ENCODE measurements around the gene ZNF236.

The ZNF236 gene

DNA sequence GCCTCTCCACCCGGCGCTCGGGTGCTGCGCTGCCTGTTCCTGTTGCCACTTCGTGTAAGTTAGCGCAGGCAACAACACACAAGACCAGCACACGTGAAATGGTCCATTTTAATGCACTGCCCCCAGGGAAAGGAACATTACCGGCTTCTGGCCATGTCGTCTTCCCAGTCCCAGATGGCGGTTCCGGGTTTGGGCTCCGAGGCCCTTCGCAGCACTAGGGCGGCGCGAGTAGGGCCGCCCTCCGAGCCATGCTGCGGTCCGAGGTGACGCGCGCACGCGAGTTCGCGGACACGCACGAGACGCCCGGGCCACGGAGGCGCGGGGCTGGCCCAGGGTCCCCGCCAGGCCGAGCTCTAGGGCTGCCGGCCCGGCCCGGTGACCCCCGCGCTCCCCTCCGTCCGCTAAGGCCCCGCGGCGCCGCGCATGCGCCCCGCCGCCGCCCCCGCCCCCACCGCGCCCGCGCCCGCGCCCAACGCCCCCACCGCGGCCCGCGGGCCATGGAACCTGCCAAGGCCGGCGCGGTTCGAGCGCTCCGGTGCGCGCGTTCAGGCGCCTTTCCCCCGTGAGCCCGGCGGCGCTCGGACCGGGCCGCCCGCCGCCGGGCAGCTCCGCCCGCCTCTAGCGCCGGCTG, 367 bp upstream of the ZNF236 start:
- peak; percentile 54 for DNase-seq

DNA sequence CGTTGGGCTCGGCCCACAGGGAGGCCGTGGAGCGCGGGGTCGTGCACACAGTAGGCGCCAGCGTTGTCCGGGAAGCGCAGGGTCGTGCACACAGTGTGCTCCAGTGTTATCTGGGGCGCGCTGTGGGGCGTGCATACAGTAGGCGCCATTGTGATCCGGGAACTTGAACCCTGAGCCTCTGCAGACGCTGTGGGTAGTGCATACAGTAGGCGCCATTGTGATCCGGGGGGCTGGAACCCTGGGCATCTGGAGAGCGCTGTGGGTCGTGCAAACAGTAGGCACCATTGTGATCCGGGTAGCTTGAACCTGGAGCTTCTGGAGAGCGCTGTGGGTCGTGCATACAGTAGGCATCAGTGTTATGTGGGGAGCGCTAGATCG, 793 bp downstream of the ZNF236 start:
- no peak for DNase-seq

DNA sequence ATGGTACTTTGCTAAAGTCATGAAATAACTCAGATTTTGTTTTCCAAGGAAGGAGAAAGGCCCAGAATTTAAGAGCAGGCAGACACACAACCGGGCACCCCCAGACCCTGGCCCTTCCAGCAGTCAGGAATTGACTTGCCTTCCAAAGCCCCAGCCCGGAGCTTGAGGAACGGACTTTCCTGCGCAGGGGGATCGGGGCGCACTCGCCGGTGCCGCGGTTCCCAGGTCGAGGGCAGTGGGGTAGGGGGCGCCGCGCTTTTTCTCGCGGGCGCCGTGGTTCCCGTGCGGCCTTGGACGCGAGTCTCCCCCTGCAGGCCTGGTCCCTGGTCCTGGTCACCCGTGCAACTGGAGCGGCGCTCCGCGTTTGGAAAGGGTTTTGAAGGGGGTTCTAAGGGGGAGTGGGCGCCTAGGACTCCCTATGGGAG, 1.2 kb downstream of the ZNF236 start:
- no peak for DNase-seq

DNA sequence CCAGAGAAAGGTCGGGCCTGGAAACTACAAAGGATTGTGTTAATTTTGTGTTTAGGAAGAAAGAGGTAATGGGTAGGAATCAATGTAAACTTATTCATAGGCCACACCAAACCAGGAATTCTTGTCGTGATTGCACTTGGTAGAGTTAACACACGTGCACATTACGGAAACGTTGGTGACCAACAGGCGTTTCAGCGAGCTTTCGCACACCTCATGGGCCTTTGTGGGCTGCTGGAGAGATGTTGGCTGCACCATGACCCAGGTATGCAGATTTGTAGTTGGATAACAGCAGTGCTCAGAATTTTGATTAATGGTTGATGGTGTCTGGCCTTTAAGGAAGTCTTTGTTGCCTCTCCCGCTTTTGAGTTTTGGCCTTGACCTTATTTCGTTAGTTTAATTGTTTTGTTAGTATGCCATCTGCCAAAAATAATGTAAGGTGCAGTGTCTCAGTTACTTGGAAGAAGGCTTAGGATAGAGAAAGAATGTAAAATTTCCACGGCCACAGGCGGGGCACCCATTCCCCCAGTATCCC, 1.9 kb downstream of the ZNF236 start:
- DNase-seq: no peak

DNA sequence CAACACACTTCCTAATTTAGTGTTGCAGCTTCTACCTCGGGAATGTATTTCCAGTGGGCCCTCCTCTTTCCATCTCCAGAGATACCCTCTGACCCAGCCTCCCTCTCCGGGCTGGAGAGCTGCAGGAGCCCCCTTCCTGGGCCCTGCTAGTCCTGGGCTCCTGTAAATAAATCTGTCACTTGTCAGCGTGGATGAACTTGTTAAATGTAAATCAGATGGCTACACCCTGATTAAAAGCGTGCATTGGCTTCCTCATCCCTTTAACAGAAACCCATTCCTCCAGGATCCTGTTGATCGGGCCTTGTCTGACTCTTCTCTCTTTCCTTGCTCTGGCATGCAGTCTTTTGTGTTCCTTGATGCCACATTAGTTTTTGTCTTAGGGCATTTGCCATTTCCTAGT, 2.4 kb downstream of the ZNF236 start:
- no peak for DNase-seq

DNA sequence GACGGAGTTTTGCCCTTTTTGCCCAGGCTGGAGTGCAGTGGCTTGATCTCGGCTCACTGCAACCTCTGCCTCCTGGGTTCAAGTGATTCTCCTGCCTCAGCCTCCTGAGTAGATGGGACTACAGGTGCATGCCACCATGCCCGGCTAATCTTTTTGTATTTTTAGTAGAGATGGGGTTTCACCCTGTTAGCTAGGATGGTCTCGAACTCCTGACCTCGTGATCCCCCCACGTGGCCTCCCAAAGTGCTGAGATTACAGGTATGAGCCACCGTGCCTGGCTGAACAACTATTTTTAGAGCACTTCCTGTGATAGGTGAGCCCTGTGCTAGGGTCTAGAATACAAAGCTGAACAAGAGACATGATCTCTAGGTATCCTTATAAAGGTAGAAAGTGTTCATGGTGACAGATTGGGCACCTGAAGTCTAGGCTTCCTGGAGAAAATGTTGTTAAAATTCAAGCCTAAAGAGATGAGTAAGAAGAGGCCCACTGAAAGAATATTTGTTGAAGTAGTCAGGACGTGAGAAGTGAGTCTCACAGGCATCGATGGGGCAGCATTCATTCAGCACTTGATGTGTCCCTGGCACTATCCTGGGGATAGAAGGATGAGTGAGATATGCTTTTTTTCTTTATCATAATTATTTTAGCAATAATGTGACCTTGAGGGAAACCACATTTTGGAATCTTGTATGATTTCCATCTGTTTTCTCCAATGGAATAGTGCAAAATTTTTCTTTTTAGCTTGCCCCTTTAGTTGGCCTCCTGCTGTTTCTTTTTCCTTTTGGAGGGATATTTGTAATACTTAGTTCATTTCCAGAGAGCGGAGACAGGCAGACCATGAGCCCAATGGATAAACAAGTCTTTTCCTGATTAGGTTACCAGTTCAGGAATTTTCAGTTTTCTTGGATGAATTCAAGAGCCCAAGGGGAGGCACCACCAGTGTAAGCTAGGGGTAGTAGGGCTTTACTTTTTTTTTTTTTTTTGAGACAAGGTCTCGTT, 5.1 kb downstream of the ZNF236 start:
- no peak for DNase-seq

DNA sequence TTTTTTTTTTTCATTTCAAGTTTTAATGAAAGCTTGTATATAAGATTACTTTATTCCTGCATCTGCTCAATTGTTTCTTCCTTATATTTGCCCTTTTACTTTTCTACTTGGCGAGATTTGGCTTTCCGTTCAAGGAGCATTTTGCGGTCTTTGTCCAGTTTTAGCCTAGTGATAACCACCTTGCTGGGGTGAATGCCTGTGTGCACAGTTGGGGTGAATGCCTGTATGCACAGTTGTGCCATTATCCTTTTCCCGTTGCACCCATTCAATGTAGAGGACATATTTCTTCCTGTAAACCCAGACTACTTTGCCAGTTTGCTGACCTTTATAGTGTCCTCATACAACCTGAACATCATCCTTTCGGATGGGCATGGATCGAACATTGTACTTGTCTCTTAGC, 12.0 kb downstream of the ZNF236 start:
- DNase-seq: no peak

DNA sequence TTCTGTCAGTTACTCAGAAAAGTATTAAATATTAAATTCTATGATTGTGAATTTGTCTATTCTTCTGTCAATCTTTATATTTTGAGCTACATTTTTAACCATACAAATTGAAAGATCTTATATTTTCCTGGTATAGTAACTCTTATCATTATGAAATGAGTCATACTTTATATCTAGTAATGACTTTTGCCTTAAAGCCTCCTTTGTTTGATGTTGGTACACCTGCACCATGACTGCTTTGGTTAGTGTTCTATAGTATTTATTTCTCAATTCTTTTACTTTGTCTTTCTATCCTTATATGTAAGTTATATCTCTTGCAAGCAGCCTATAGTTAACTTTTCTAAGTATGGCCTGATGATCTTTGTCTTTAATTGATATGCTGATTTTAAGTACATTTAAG, 13.0 kb downstream of the ZNF236 start:
- no peak for DNase-seq

DNA sequence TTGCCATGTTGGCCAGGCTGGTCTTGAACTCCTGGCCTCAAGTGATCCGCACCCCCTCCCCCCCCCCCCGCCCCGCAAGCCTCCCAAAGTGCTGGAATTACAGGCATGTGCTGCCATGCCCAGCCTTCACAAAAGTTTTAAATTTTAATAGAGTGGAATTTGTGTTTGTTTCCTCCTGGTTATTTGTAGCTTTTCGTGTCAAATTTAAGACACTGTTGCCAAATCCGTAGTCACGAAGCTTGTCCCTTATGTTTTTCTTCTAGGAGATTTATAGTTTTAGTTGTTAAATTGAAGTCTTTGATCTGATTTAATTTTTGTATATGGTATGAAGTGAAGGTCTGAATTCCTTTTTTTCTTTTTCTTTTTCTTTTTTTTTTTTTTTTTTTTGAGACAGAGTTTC, 14.7 kb downstream of the ZNF236 start:
- no peak for DNase-seq

DNA sequence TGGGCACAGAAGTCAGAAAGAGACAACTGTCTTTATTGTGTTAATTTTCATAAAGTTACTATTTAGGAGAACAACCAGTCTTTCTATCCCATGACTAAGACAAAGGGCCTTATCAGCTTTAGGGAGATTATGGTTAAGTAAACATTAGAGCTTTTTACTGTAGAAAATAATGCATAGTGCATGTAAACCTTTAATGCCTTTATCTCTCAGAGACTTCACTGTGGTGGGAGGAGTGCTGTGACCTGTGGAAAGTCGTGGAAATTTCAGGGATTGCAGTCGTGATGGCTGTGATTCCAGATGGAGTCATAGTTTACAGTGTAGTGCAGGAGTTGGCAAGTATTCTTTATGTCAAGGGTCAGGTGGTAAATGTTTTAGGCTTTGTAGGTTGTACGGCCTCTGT, 15.8 kb downstream of the ZNF236 start:
- DNase-seq: no peak

DNA sequence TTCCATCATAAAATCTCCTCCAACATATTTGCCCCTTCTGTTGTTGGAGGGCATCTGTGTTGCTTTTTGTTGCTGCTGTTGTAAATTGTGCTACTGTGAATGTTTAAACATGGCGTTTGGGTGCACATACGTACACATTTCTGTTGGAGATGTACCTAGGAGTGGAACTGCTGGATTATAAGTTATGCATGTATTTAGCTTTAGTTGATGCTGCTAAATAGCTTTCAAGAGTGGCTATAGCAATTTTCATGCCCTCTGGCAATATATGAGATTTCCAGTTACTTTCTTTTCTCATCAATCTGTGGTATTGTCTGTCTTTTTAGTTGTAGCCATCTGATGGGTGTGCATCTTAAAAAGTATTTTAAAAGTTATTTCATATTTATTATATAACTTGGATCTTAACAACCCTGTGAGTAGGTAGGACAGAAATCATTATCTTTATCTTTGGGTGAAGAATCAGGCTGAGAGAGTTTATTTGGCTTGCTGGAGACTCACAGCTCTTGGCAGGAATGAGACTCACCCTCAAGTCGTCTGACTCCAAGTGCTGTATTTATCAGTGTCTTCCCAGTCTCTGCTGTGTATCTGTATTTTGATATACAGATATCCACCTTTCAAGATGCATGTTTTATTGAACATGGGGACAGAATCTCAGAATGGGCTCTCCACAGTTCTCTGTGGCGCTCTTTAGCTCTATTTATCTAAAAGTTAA, 16.9 kb downstream of the ZNF236 start:
- DNase-seq: no peak

DNA sequence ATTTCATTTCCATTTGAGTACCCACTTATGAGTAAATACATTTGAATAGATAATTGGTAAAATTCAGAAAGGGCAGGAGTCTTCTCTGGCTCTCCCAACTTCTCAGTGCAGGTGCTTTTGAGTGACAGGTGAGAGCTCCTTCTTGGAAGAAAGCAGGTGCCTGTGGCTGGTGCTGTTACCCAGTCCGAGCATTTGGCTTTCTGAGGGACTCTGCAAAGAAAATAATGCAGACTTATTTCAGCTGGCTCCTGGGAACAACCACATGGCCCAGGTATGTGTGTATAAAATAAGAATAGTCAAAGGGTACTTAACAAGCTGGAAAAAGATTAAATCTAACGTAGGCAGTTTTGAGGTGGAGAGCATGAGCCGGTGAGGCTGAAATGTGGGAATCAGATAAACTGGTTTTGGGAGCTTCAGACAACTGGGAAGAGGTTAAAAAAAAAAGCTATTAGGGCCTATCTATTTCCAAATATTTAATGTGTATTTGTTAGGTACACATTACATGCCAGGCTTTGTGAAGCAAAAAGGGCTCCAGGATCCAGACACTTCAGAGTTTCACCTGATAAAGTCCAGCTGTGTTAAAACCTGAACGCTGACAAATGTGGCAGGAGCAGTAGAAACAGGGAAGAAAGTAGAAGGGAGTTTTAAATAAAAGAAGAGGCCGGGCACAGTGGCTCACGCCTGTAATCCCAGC, 20.6 kb downstream of the ZNF236 start:
- no peak for DNase-seq

DNA sequence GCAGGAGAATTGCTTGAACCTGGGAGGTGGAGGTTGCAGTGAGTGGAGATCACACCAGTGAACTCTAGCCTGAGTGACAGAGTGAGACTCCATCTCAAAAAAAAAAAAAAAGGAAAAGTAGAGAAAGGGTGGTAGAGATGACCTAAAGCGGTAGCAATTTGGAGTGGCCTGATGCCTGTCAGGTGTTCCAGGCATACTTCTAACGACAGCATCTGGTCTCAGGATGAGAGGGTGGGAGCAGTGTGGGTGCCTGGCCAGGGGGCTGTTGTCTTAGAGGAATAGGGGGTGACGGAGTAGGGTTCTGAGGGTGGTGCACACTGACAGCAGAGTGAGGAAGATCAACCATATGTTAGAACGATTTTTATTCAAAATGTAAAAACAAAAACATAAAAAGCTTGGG, 21.8 kb downstream of the ZNF236 start:
- DNase-seq: no peak

DNA sequence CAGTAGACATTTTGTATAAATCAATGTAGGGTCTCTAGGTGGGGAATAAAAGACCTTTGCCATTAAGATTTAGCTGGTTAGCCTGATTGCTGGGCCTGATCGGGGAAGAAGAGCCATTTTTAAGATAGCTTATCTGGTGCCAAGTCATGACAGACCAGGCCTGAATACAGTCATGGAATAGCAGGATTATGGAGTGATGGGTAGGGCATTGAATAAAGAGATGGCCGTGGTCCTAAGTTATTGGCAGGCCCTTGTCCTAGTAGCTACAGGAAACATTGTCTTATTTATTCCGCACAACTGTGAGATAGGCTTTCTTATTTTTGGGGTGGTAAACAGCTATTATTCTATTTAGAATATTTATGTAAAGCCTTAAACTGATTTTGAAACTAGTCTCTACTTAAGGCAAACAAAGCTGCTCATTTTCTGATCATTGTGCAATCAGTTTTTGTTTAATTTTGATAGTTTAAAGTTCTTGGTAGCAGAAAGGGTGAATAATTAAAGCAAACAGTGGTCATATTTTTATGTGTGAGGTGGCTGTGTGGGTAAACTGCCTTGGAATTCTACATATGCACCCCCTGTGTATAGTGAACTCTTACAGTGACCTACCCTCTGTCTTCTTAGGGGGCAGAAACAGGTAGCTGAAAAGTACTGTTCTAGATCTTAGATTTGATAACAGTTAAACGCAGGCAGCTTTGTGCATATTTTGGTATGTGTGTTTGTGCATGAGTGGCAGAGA, 22.6 kb downstream of the ZNF236 start:
- DNase-seq: no peak

DNA sequence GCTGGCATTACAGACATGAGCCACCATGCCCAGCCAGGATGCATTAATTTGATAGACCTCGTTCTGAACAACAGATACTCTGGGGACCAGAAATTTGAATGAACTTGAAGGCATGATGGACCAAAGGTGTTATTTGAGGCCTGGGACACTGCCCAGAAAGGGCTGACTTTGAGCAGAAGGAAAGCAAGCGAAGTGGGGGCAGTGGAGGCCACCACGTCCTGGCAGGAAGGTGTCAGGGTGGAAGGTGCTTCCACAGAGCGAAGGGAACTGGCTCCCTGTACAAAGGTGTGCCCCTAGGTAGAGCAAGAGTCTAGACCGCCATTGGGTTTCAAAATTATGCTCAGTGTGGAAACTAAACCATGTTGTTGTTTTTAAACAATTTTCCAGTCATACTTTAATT, 23.9 kb downstream of the ZNF236 start:
- DNase-seq: no peak

DNA sequence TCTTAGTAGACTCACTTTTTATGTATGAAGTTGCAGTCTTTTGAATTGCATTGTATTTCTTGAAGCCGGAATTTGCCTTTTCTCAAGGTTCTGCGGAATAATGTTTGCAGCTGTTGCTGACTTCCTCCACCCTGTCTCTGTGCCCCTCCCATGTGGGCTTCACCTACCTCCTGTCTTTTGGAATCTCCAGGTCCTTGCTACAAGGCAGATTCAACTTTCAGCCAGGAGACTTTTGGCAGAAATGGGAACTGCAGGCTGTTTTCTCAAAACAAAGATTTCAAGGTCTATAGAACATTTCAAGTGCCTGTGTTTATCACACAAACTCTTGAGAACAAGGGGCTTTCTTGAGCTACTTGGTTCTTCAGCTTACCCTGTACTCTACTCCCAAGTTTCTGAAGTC, 25.6 kb downstream of the ZNF236 start:
- no peak for DNase-seq

DNA sequence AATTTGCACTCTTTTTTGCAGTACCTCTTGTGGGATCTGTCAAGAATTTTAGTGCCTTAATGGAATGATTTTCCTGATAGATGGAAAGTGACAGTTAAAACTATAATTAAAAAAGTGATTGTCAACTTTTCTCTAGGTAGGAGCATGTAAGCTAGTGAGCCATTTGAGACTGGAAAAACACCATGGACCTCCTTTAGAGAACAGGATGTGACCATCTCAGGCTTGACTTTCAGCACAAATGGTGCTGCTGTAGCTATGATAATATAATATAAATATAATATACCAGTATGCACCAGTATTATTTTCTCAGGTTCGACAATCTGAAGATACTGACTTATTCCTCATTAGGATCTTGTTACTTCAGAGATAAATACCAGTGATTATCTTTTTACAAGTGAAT, 27.8 kb downstream of the ZNF236 start:
- DNase-seq: no peak

DNA sequence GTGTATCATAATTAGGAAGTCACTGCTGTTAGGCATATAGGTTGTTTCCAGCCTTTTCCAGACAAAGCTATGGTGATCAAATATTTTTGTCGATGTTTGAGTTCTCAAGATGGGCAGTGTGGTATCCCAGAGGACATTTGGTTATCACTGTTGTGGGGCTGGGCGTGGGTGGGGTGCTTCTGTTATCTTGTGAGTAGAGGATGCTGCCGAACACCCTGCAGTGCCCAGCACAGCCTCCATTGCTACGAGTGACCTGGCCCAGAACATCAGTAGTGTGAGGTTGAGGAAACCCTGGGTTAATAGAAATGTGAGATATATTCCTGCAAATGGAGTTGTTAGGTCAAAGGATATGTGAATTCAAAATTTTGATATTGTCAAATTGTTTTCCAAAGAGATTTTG, 33.2 kb downstream of the ZNF236 start:
- no peak for DNase-seq

DNA sequence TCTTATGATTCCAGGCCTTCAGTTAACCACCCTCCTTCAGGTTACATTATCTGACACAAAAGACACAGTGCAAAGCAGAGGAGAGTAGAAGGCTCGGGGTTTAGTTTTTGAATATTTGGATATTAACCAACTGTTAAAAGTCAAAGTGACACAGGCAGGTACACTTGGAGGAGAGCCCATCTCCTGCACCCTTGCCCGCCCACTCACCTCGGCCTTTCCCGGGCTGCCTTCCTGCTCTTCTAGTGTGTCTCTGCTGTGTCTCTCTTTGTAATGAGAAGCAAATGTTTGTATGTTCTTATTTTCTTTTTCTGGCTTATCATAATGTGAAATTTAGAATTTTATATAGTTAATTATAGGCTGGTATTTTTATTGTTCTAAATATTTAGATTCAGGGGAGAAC, 35.1 kb downstream of the ZNF236 start:
- no peak for DNase-seq

DNA sequence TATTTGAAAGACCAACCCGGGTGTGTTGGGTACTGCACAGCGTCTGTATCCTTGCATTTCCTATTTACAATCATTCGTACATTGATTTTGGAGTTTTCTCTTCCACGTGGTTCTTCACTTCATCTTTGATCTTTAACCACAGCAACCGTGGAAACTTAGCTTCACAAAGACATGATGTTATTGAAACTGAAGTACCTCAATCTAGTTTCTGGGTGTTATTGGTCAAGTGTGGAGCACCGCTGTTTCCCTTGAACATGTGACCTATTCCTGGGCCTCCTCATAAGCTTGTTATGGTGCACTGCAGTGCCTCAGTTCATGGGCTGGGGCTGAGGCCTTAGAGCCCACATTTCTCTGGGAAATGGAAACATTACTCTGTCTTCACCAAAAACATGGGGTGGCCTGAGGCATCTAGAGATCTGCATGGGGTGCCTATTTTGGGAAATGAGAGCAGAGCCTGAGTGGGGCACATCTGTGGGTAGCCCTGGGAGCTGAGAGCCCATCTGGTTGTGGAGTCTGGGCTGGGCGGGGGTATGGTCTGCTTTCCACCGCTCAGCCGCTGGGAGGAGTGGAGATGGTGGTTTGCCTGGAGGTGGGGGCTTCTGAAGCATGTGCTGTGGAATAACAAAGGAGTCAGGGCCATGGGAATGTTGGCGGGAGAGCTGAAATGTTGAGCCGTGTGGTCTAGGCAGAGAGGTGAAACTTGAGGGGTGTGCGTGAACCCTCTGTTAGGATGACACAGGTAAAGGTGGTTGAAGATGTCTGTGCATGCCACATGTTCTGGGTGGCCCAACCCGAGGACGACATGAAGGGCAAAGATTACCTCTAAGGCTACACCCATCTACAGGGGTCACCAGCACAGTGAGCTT, 37.4 kb downstream of the ZNF236 start:
- DNase-seq: no peak

DNA sequence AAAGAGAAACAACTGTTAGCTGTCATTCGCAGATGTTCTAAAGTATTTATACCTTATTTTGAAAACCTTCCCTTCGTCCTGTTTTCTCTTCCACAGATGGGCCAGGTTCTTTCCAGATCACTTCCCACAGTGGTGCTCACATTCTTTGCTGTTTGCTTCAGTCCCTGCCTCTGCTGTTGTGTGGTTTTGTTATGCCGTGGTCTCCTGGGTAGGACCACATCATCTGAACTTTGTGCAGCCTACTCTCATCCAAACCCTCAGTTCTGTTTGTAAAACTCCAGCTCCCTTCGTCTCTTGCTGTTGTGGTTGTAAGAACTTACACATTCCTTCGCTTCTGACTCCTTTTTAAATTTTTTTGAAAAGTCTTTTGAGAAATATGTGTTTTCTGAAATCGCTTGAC, 38.1 kb downstream of the ZNF236 start:
- no peak for DNase-seq
